Measurements from ENCODE around the gene SYNE2. TPM values are rescaled to one million over a fixed set of nuclear protein-coding genes. Genes with fewer than 3 reads are reported as not detected.

Gene SYNE2
- total RNA-seq, 1 donor from 2014 or later = 93.6 TPM

DNA sequence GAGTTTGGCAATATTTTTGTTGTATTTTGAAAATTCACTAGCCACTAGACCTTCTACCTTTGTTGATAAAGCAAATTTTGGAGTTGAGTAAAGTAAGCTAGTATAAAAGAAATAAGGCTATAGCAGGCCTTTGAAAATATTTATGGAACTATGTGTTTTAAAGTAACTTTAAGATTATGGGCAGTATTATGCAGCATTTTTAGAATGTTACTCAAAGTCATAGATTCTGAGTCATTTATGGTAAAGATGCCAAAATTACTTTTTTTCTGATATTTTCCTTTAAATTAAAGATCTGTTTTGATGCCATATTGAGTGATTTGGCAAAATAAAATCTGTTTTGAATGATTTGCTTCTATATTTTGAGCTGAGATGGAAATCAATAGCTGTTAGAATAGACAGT is 57.2 kb downstream of the SYNE2 start:
- DNase-seq = no peak

DNA sequence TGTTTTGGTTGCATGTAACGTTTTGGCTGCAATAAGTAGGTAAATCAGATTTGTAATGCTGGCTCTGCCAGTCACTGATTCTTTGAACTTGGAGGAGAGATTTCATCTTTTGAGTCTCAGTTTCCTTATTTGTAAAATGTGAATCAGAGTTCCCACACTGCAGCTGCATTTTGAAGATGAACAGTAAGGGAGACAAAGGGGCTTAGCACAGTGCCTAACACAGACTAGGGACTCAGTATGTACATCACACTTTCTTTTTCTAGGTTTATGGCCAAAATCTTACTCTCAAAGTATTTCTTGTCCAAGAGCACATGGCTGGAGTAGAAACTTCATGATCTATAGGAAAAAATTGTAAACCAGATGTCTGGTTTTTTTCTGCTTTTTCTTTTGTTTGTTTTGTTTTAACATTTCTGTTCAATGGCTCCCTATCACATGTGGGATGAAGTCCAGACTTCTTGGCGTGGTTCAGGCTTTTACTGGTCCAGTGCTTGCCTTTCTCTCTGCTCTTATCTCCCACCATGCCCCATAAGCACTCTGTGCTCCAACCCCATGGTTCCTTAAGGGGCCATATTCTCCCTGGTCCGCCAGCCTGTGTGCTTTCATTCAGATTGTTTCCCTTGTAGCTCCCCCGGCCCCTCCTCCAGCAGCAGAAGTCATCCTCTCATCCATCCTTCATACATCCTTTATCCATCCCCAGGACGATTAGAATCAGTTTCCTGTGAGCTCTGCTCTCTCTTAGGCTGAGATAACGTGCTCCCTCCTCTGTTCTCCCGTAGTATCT is 58.0 kb downstream of the SYNE2 start:
- no peak for DNase-seq

- DNase-seq = no peak
Observed at GRCh38 chr14:63911404-63911803, 58.6 kb downstream of the SYNE2 start.

DNA sequence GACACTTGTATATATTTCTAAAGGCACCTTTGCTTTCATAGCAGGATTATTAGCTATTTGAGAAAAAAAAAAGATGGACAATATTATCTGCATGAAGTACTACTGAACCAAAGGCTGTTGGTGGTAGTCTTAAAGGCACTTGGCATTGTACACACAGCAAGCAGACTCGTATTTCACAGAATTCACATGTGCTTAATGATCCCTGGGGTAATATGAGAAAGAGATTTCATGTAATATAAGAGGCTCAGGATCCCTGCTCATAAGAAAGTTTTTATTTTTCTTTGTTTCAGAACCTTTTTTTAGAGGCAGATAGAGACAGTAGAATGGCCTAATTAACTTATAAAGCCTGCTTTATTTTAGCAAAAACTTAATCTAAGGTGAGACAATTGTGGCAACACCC is 59.5 kb downstream of the SYNE2 start:
- DNase-seq = no peak

GRCh38 chr14:63918411-63918810 is 65.6 kb downstream of the SYNE2 start:
- DNase-seq = no peak

DNA sequence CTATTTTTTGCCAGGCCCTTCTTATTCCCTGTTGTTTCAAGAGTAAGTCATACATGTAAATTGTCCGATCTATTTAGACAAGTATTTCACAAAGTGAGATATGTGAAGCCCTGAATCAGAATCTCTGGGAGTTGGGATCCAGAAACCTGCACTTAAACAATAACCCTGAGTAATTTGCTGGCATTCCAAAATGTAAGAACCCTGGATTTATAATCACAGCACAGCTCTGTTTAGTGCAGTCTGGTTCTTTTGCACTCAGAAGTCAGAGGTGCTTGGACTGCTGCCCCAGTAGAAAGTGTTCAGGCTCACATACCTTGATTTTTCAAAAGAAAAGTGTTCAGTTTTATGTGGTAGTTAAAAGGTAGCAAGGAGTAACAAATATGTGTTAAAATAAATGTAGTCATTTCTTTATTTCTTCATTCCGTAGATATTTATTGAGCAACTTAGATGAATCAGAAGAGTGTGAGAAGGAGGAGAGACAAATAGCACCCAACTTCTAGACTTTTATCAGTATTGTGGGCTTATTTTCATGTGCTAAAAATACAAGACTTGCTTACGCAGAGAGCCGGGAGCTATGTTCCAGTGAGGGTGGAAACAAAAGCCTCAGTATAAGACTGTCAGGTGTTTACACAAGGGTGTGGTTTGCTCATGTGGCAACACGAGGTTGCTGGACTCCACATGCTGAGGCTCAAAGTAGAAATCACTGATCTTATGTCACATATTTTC is 70.1 kb downstream of the SYNE2 start:
- DNase-seq = no peak

DNA sequence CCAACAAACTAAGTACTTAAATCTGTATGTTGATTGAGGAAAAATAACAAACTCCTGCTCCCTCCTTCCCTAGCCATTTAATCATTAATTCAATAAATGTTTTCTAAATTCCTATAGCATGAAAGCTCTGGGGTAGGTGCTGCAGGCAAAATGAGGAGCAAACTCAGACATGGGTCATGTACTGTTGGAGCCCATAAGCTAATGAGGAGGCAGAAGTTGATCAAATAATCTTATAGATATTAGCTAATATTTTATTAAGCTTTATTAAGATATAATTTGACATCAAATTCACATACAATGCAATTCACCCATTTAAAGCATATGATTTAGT is 70.6 kb downstream of the SYNE2 start:
- DNase-seq = no peak

GRCh38 chr14:63924375-63924774 is 71.6 kb downstream of the SYNE2 start:
- no peak for DNase-seq

- DNase-seq = no peak
Observed at GRCh38 chr14:63926641-63927040, 73.8 kb downstream of the SYNE2 start.

DNA sequence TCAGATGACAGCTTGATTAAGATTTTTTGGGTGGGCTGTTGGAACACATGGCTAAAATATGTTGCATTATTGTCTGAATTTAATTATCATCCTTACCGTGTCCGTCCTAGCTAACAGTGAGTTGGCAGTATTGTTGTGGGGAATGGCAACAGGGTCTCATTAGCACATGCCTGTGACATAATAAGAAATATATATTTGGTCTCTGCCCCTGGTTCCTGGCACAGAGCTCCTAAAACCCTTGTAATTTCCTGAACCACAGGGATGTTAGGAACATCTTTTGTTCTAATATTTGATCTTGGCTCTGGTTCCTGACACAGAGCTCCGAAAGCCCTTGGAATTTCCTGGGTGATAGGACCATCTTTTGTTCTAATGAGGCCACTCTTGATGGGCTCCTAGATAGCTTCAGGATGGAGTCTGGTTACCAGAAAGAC is 76.0 kb downstream of the SYNE2 start:
- peak; percentile 62 for DNase-seq

- DNase-seq = no peak
Observed at GRCh38 chr14:63933110-63933509, 80.3 kb downstream of the SYNE2 start.

DNA sequence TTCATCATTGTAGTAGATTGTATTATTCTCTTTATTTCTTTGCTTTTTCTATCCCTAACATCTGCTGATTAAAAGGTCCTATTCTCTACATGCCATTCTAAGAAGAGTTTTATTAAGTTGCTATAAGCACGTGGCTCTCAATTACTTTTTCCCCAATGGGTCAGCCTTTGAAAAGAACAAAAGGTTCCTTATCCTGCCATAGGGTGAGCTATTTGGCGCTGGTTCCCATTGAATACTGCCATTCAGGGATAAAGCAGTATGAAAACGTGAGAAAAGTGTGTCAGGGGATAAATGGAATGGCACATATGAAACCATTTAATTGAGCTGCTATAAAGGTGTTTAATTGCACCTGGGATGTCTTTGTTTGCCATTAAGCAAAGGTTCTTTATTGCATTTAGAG is 80.9 kb downstream of the SYNE2 start:
- DNase-seq = no peak

GRCh38 chr14:63938198-63939005 is 85.6 kb downstream of the SYNE2 start:
- DNase-seq = no peak

GRCh38 chr14:63939006-63939270 is 86.1 kb downstream of the SYNE2 start:
- no peak for DNase-seq

- DNase-seq = no peak
Observed at GRCh38 chr14:63940387-63940786, 87.6 kb downstream of the SYNE2 start.

- DNase-seq = no peak
Observed at GRCh38 chr14:63941023-63941422, 88.2 kb downstream of the SYNE2 start.

DNA sequence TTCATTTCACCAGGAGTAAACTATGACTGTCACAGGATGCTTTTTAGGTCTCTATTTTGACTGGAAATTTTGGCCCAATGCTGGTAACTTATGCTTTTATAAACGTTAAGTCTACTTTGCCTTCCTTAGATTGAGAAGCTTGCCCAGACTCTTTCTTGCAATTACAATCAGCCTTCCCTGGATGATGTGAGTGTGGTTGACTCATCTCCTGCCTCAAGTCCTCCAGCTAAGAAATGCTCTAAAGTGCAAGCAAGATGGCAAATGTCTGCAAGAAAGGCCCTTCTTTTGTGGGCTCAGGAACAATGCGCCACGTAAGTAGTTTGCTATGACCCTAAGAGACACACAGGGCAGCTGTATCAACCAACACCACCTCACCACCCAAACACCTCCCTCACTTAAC is 96.9 kb downstream of the SYNE2 start:
- no peak for DNase-seq

GRCh38 chr14:63951021-63951420 is 98.2 kb downstream of the SYNE2 start:
- DNase-seq = no peak

GRCh38 chr14:63951429-63951828 is 98.6 kb downstream of the SYNE2 start:
- no peak for DNase-seq

DNA sequence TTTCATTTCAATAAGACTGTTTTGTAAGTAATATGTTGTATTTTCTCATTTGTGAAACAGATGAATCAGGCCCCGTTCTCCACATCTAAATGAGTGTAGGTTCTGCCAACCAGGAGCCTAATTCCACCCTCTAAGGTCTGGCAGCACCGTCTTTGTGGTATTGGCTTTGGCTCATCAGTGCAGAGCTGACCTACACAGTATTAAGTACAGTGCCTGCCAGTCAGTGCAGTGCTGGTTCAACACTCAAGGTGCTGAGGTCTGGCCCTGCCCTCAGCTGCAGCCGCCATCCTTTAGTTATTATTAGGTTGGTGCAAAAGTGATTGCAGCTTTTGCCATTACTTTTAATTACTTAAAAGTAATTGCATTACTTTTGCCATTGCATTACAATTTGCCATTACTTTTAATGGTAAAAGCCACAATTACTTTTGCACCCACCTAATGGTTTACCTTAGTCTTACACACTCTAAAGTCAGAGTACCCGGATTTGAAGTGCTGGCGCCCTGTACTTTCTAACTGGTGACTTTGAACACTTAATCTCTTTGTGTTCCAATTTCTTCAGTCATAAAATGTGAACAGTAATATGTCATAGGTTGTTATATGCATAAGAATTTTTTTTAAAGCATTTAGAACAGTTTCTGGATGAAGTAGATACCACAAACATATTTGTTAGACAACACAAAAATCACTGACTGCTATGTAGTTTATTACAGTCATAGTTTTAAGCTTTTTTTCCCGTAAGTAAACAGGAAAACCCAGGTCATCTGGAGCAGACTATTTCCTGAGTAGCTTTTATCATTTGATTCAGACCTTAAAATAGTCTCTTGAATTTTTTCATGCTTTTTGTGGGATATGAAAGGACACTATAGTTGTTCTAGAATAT is 99.5 kb downstream of the SYNE2 start:
- DNase-seq = no peak

GRCh38 chr14:63952933-63953437 is 100.2 kb downstream of the SYNE2 start:
- peak; percentile 70 for DNase-seq

GRCh38 chr14:63956326-63956725 is 103.5 kb downstream of the SYNE2 start:
- no peak for DNase-seq
